Activated T-cell treated with anti-CD3 and anti-CD28 coated beads, Interleukin-2, amount 50 U/mL, for 48 hours (primary cell): ENCODE measurements around the gene MAPK7.
A peak's percentile ranks its signal among the peaks of the same experiment; 100 is the strongest.
"Not testable (repeated sequence)": the region's sequence is repeated elsewhere in the genome, so short reads cannot be mapped to it uniquely, and the experiment has no call there.

ENCODE experiments used
- DNase-seq, 2 experiments: peaks; one replicate each; pipeline ENCODE4 v3.0.0-alpha.2; 2020

MAPK7 gene

GRCh38 chr17:19343671-19344151 lies 34.6 kb upstream of the MAPK7 start:
- DNase-seq, result no peak

- DNase-seq, result no peak
These were observed 33.8 kb upstream of the MAPK7 start for GRCh38 chr17:19344311-19345066.

- no peak for DNase-seq
These were observed 33.2 kb upstream of the MAPK7 start for GRCh38 chr17:19345067-19345460.

- DNase-seq, result no peak
These were observed 32.6 kb upstream of the MAPK7 start for GRCh38 chr17:19345486-19346350.

GRCh38 chr17:19346351-19347255 lies 31.7 kb upstream of the MAPK7 start:
- no peak for DNase-seq

- no peak for DNase-seq
These were observed 30.8 kb upstream of the MAPK7 start for GRCh38 chr17:19347323-19348080.

GRCh38 chr17:19348081-19348650 lies 30.1 kb upstream of the MAPK7 start:
- no peak for DNase-seq

- DNase-seq, result no peak
These were observed 29.5 kb upstream of the MAPK7 start for GRCh38 chr17:19348806-19349205.

GRCh38 chr17:19353401-19353800 lies 24.9 kb upstream of the MAPK7 start:
- DNase-seq, result not testable (repeated sequence)

GRCh38 chr17:19354748-19355147 lies 23.6 kb upstream of the MAPK7 start:
- DNase-seq, result no peak

GRCh38 chr17:19357351-19357750 lies 20.9 kb upstream of the MAPK7 start:
- DNase-seq, result no peak

GRCh38 chr17:19357761-19358160 lies 20.5 kb upstream of the MAPK7 start:
- DNase-seq, result no peak

GRCh38 chr17:19359151-19359550 lies 19.1 kb upstream of the MAPK7 start:
- no peak for DNase-seq

GRCh38 chr17:19359856-19360255 lies 18.4 kb upstream of the MAPK7 start:
- no peak for DNase-seq

- DNase-seq, result no peak
These were observed 17.5 kb upstream of the MAPK7 start for GRCh38 chr17:19360772-19361171.

GRCh38 chr17:19361326-19361725 lies 17.0 kb upstream of the MAPK7 start:
- no peak for DNase-seq

- DNase-seq, result no peak
These were observed 16.4 kb upstream of the MAPK7 start for GRCh38 chr17:19361944-19362276.

GRCh38 chr17:19362277-19363113 lies 15.8 kb upstream of the MAPK7 start, which contains the start of gene B9D1:
Gene B9D1 (minus strand): TSS chr17:19362723. CDS start chr17:19362569, 154 bp downstream.
- peak; percentile 96 for DNase-seq

- DNase-seq, result no peak
These were observed 15.2 kb upstream of the MAPK7 start for GRCh38 chr17:19363114-19363438.

- no peak for DNase-seq
These were observed 14.8 kb upstream of the MAPK7 start for GRCh38 chr17:19363460-19364035.
